ENCODE results near the gene DOC2B.

- no peak for TF ChIP-seq SP1 (IDR thresholded peaks at IDR 0.05)
- no peak for TF ChIP-seq CTBP1 (IDR thresholded peaks at IDR 0.05; ENCODE audit: borderline replicate concordance)
- TF ChIP-seq FOXM1 (IDR thresholded peaks at IDR 0.05; ENCODE audit: borderline replicate concordance) = no peak
- TF ChIP-seq FOXK2 (IDR thresholded peaks at IDR 0.05) = no peak
- no peak for TF ChIP-seq ELF4 (IDR thresholded peaks at IDR 0.05)
- TF ChIP-seq SUZ12 (IDR thresholded peaks at IDR 0.05) = no peak
- TF ChIP-seq NFRKB (IDR thresholded peaks at IDR 0.05) = no peak
- TF ChIP-seq ARNT (IDR thresholded peaks at IDR 0.05) = no peak
These were observed 13.6 kb upstream of the DOC2B start for GRCh38 chr17:194828-195602.
